GM18508 (cell line): ENCODE measurements around the gene JMY.

Source experiments
- ATAC-seq: cut with Tn5 transposase; IDR thresholded peaks from one replicate; pipeline ENCODE4 v1.9.1; 2021; ENCODE audit warnings: moderate number of reproducible peaks; ENCODE audit not compliant: insufficient read depth, unreplicated experiment

The JMY gene

DNA sequence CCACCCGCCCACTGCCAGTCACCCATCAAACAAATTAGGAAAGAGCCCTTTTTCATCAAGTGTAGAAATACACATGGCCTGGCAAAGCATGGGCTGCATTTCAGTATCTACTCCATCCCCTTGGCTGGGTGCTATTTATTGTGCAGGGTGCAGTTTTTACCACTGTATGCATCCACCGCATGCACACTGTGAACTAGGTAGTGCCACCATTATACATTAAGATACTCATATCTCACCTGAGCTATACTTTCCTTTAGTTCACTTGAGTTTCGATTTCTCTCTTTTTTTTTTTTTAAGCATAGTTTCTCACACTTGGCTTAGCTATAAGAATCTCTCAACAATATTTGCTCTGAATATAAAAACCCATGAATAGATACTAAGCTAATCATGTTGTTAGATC is 49.4 kb downstream of the JMY start:
- no peak for ATAC-seq

GRCh38 chr5:79285833-79286232 is 49.9 kb downstream of the JMY start:
- ATAC-seq = no peak

- ATAC-seq = no peak
These were observed 51.4 kb downstream of the JMY start for GRCh38 chr5:79287380-79287779.

DNA sequence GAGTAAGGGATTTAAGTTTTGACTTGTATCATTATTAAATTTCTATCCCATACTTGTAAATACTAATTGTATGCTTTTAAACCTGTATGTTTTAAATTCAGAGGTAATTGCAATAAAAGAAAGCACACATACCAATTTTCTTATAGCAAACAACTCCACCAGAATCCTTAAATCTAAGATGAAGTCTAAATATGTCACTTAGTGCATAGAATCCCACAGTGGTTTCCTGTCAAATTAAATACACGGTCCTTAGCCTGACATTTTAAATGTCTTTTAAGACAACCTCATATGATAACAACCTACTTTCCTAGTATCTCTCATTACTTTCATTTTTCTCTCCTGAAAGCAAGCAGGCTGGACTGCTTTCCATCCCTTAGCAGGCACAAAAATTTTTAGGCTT is 52.0 kb downstream of the JMY start:
- ATAC-seq = no peak

DNA sequence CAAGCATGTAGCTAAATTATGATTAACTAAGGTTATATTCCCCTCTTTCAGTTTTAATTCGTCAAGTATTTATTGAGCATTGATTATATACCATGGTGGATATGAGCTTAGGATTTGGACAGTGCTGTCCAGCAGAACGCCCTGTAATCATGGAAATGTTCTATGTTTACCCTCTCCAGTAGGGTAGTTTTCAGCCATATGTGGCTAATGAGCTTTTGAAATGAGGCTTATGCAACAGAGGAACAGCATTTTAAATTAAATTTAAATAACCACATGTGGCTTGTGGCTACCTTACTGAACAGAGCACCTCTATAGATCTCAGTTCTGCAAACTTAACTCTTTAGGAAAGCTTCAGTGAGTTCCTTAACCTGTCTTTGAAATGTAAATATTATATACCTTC is 59.1 kb downstream of the JMY start:
- no peak for ATAC-seq

DNA sequence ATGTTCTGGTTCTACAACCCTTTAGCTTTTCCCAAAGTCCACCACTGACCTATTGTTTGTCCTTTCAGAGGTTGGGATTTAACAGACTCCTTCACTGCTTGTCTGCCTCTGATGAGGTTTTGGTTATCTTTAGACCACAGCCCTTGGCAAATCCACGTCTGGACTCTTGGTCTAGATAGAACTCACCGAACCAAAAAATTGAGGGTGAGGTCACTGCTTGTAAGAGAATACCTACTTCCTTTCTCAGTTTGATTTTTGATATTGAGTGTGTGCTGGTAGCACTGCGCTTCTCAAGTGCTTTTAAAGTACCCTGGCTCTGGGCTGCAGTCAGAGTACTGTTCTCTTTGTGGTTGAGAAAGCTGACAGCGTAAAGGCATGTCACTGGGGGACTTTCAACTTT is 61.7 kb downstream of the JMY start:
- ATAC-seq = no peak

DNA sequence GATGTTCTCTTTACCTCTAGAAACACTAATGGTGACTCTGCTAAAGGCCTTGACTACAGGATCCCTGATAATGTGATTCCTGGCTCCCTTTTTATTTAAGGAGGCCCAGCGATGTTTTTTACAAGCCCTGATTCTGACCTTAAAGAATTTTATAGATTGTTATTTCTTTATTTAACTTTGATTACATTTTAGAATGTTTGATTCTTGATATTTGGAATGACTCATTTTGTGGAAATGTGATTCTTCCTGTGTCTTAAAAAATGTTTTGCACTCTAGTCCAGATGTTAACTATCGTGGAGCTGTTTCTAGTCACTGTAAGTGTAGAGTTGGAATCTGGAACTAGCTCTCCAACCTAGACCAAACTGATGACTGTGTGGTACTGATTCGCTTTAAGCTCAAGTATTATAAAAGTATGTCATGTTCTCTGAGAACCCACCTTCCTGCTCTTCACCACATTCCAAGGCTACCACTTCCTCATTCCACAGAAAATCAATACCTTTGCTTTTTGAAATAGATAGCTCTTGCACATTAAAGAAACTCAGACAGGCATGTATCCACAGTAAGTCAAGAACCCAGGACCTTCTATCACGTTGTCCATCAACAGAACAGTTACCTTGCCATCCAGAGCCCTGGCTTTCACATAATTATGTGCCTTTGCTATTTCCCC is 65.2 kb downstream of the JMY start:
- no peak for ATAC-seq

DNA sequence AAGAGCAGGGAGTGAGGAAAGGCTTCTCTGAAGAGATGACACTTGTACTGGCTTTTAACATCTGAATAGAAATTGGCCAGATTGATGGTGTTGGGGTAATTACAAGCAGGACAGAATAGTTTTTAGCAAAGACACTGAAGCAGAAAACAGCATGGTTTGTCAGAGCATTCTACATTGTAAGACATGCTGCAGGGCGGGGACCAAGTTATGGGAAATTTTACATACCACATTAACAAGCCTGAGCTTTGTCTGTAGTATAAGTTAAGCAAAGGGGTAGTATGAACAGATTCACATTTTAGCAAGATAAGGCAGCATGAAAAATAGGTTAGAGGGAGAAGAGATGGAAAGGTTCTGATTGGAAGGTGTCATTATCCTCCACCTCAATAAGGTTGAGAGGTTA is 66.5 kb downstream of the JMY start:
- no peak for ATAC-seq

GRCh38 chr5:79305706-79306105 is 69.8 kb downstream of the JMY start:
- no peak for ATAC-seq

- ATAC-seq = no peak
These were observed 83.1 kb downstream of the JMY start for GRCh38 chr5:79318935-79319614.

GRCh38 chr5:79329453-79329852 is 93.5 kb downstream of the JMY start:
- ATAC-seq = no peak

DNA sequence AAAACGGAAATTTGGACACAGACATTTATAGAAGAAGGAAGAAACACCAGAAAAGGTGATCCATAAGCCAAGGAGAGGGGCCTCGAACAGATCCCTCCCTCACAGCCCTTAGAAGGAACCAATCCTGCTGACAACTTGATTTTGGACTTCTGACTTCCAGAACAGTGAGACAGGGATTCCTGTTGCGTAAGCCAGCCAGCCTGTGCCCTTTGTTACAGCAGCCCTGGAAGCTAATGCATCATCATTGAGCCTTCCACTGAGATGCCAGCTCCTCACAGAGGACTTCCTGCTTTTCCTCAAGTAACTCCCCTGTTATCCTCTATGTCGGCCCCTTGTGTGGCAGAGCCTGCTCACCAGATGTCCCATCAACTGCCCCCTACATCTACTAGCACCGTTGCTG is 94.1 kb downstream of the JMY start:
- ATAC-seq = no peak

GRCh38 chr5:79333852-79334557 is 98.1 kb downstream of the JMY start:
- ATAC-seq = no peak

GRCh38 chr5:79346420-79346824 is 110.5 kb downstream of the JMY start:
- ATAC-seq = no peak

GRCh38 chr5:79349047-79349446 is 113.1 kb downstream of the JMY start:
- no peak for ATAC-seq

DNA sequence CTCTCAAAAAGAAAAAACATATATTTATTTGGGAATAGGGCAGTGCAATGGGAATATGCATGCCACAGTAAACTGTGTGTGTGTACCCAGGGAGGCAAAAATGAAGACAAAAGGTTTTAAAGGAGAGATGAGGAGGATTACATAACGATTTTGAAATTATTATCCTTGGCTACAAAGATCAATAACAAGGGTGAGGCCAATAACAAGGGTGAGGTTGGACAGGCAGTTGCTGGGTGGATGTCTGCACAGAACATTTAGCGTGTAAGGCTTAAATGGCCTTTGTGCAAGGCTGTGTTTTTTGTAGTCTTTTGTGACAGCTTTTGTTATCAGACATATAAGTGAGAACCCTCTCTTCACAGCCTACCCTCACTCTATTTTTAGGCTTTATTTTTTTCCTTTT is 114.0 kb downstream of the JMY start:
- ATAC-seq = no peak

DNA sequence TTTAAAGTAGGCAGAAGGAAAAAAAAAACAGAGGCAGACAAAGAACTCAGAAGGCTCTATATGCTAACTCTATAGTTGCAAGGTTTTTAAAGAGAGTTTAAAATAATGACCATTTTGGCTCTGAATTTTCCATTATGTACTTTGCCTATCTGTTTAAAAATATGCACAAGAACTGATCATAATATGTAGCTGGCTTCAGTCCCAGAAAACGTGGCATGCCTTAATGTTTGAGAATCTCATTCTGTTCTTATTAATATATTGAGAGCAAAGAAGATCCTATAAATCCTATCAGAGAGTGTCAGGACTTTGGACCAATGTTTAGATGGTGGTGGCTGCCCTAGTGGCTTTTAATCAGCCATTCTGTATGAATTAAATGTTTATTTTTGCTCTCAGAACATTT is 121.5 kb downstream of the JMY start:
- ATAC-seq = no peak
